Erythroblast (primary cell): ENCODE data around the gene GALR3.

Experiments used
- GATA1 ChIP-seq: IDR thresholded peaks from 2 replicates; pipeline ENCODE4 v1.6.1; 2011; ENCODE audit warnings: low read depth, mild to moderate bottlenecking, control low read depth, low read length, moderate library complexity
- POLR2A ChIP-seq: IDR thresholded peaks from 2 replicates; pipeline ENCODE4 v1.6.1; 2011; ENCODE audit warnings: mild to moderate bottlenecking, low read length

- TF ChIP-seq POLR2A (no peak), GATA1 (no peak)
These were observed 25.5 kb downstream of the GALR3 start for GRCh38 chr22:37848587-37849088.
